ENCODE data around the gene KIAA0232.
"Not testable (repeated sequence)": the region's sequence is repeated elsewhere in the genome, so short reads cannot be mapped to it uniquely, and the experiment has no call there.

Gene KIAA0232

DNA sequence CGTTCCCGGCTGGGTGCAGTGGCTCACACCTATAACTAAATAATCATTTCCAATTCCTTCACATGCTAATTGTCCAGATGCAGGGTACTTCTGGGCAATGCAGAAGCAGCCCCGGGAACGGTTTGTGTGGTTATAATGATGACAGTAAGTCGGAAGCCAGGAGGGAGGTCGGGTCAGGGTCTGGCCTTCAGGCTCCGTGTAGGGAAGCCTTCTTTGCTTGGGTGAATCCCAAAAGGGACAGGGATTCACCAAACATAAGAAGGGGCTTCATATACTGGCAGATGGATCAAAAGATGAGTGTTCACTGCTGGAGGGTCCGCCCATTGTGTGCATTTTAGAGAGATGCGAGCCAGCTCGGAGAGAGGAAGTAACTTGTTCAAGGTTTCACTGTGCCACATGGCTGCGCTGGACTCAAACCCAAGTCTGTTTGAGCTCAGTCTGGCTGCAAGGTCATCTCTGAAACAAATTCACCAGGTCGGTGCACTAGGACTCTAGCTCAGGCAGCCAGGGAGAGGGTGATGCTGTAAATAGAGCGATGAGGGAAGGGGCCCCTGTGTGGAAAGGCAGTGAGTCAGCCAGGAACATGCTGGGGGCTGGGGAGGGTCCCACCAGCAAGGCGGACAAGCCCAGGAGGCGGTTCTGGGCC lies 4.8 kb upstream of the KIAA0232 start:
- DNase-seq (ENCODE audit: low spot score), result no peak

DNA sequence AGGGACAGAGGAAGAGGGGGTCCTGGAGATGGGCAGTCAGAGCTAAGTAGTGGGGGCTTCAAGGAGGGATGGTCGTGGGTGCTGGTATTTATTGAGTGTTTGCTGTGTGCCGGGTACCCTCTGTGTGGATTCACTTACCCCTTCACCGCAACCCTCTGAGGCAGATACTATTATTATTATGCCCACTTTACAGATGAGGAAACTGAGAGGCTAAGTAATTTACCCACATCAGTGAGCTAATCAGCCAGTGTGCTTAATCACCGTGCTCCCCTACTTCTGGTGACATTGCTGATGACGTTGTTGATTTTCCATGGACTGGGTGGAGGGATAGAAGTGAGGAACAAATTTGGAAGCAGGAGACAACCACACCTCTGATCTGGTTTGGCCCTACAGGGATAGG lies 4.1 kb upstream of the KIAA0232 start:
- DNase-seq (ENCODE audit: low spot score), result no peak

DNA sequence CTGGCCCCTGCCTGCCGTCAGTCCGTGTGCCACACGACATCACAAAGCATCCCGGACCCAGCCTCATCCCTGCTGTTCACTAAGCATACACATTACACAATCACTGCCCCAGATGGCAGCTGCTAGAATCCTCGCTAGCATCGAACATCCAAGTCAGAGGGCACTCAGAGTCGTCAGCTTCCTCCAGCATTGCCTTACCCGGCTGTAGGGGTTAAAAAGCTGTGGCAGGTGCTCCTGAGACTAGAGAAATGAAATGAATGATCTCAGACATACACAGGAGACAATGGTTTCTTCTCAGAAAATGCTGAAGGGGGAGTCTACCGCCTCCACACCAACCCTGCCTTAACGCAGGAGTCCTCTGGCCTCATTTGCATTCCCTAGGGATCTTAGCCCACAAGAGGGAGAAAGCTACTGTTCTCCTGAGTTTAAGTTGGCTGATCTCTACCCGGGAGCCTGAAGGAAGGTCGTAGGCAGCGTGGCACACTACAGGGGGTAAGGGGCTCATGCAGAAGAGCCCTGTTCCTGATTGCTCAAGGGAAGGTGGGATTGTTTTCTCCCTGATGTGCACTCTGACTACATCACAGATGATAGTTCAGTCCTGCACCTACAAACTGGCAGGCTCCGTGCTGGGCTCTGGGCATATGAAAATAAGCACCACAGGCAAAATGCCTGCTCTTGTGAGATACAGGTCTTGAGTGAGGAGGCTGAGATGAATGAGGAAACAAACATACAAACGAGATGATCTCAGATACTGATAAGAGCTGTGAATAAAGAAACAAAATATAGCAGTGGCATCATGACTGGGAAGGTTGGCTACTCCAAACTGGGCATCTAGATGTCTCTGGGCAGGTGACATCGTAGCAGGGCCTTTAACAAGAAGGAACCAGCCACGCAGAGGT lies 2.6 kb upstream of the KIAA0232 start:
- no peak for DNase-seq (ENCODE audit: low spot score)

GRCh38 chr4:6781113-6781512 lies 1.4 kb upstream of the KIAA0232 start:
- DNase-seq (ENCODE audit: low spot score), result no peak

DNA sequence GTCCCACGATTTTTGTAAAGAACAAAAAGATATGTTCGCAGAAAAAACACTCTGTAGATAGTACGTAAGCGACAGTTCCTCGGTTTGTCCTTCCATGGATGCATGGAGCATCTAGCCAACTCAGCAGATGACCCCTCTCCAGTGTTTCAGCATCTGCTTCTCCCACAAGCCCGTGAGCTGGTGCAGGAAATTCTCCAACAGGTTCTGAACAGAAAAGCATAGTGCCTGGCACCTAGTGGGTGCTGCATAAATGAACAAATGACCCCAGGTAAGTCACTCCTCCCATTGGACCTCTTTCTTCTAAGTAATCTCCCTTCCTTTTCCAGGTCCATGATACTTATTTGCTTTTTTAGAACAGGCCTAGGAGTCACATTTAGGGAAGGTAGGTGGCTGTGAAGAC lies 966 bp upstream of the KIAA0232 start:
- no peak for DNase-seq (ENCODE audit: low spot score)

DNA sequence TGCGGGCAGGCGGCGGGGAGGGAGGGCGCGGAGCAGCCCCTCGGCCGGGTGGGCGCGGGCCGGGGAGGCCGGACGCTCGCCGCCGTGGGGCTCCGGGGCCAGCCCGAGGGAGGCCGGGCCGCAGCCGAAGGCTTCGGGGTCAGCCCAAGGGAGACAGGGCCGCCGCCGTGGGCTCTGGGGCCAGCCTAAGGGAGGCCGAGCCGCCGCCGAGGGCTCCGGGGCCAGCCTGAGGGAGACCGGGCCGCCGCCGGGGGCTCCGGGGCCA lies 251 bp downstream of the KIAA0232 start:
- DNase-seq (ENCODE audit: low spot score), result no peak

DNA sequence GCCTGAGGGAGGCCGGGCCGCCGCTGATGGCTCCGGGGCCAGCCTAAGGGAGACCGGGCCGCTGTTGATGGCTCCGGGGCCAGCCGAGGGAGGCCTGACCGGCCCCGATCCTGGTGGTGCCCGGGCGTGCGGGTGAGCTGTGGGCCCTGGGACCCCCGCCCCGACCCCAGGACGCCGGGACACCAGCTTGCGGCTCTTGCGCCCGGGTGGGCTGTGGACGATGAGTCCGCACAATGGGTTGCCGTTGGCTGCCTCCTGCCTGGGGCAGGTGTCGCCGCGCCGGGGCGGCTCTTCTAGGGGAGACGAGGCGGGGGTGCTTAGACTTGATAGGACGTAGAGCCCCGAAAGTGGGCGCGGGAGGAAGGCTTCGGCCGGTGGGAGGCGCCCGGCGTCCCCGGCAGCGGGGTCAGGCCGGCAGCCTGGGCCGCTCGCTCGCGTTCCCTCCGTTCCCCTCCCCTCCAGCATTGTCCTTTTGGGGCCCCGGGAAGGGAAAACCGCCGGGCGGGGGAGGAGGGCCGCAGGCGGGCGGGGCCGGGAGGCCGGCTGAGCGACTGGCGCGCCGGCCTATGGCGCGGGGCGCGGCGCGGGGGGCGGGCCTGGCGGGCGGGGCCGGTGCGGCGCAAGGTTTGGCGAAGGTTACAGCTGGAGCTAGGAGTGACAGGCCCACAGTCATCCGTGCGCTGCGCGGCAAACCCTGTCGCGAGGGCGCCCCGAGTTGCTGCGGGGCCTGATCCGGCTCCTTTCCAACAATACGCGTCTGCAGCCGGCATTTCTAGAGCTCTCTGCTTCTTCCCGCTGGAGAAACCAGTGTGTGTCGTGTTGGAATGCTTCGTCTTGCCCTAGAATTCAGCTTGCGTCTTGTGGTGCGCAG lies 819 bp downstream of the KIAA0232 start:
- DNase-seq (ENCODE audit: low spot score), result peak; percentile 90

GRCh38 chr4:6785572-6785925 lies 3.0 kb downstream of the KIAA0232 start:
- no peak for DNase-seq (ENCODE audit: low spot score)

DNA sequence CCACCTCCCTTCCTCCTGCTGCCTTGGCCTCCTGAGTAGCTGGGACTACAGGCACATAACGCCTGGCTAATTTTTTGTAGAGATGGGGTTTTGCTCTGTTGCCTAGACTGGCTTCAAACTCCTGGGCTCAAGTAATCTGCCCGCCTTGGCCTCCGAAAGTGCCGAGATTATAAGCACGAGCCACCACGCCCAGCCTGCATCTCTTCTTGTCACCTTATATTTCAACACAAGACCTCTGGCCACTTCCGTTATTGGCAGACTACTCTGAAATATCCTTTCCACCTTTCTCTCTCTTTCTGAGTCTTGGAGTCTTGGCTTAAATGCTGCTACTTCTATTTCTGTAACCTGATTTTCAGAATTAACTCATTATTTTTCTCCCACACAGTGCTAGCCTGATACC lies 5.6 kb downstream of the KIAA0232 start:
- peak; percentile 47 for DNase-seq (ENCODE audit: low spot score)

DNA sequence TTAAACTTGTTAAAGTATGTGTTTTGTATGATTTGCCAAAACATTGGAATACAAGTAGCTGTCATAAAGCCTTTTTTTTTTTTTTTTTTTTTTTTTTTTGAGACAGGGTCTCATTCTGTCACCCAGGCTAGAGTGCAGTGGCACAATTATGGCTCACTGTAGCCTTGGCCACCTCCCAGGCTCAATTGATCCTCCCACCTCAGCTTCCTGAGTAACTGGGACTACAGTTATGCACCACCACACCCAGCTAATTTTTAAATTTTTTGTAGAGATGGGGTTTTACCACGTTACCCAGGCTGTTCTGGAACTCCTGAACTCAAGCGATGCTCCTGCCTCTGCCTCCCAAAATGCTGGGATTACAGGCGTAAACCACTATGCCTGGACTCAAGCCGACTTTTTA lies 8.7 kb downstream of the KIAA0232 start:
- not testable (repeated sequence) for DNase-seq (ENCODE audit: low spot score)

DNA sequence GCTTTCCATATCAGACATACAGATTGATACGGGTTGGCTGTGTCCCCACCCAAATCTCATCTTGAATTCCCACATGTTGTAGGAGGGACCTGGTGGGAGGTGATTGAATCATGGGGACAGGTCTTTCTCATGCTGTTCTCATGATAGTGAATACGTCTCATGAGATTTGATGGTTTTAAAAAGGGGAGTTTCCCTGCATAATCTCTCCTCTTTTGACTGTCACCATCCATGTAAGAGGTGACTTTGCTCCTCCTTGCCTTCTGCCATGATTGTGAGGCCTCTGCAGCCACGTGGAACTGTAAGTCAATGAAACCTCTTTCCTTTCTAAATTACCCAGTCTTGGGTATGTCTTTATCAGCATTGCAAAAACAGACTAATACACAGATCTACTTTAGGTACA lies 9.3 kb downstream of the KIAA0232 start:
- not testable (repeated sequence) for DNase-seq (ENCODE audit: low spot score)

GRCh38 chr4:6794189-6794588 lies 11.7 kb downstream of the KIAA0232 start:
- no peak for DNase-seq (ENCODE audit: low spot score)

DNA sequence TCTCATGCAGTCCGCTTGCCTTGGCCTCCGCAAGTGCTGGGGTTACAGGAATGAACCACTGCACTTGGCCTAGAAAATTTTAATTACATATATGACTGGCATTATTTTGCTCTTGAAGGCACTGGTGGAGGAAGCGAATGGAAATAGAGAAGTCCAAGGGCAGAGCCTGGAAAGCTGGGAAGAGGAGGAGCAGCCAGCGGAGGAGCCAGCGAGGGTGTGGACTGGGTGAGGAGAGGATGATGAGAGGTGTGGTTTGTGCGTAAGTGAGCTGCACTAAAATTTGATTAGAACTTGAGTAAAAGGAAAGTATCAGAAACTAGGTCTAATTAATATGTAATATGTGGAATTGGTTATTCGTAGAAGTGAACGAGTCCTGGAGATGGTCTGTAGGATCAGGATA lies 13.3 kb downstream of the KIAA0232 start:
- DNase-seq (ENCODE audit: low spot score), result no peak

DNA sequence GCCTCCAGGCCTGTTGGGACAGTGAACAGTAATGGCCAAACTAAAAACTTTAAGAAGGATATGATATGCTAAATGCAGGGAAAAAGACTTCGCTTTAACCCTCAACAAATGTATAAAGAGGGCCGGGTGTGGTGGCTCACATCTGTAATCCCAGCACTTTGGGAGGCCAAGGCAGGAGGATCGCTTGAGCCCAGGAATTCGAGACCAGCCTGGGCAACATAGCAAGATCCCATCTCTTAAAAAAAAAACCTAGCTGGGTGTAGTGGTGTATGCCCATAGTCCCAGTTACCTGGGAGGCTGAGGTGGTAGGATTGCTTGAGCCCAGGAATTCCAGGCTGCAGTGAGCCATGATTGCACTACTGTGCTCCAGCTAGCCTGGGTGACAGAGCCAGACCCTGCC lies 14.8 kb downstream of the KIAA0232 start:
- DNase-seq (ENCODE audit: low spot score), result not testable (repeated sequence)

GRCh38 chr4:6799091-6799490 lies 16.6 kb downstream of the KIAA0232 start:
- DNase-seq (ENCODE audit: low spot score), result no peak

DNA sequence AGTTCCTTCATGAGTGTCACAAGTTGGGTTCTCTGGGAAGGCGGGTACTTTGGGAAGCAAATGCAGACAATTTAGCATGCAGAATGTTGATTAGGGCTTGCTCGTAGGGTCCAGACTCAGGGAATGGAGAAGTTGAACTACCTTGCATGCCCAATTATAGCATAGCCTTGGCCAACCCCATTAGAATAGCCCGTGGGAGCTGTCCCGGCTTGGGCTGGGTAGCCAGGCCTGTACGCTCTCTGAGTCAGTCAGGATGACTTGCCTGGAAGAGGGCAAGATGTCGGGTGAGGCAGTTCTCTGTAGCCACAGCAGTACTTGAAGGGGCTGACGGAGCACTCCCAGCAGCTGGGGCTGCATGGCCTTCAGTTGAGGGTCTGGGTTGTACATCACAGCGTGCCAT lies 19.5 kb downstream of the KIAA0232 start:
- DNase-seq (ENCODE audit: low spot score), result no peak

DNA sequence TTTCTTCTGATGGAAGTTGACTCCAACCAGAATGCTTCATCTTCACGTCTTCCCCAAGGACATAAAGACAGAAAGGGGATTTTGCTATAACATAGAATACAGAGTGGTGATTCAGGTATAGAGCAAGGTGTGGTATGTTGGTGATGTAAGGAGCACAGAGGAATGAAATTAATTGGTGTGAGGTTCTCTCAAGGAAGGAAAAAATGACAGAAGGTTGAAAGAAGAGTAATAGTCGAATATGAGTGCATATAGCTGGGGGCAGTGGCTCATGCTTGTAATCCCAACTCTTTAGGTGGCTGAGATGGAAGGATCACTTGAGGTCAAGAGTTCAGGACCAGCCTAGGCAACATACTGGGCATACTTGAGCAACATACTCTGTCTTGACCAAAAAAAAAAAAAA lies 20.1 kb downstream of the KIAA0232 start:
- no peak for DNase-seq (ENCODE audit: low spot score)

- DNase-seq (ENCODE audit: low spot score), result no peak
Observed at GRCh38 chr4:6803246-6803645, 20.7 kb downstream of the KIAA0232 start.

GRCh38 chr4:6804082-6804752 lies 21.7 kb downstream of the KIAA0232 start:
- DNase-seq (ENCODE audit: low spot score), result no peak

- DNase-seq (ENCODE audit: low spot score), result no peak
Observed at GRCh38 chr4:6806924-6807626, 24.5 kb downstream of the KIAA0232 start.

- DNase-seq (ENCODE audit: low spot score), result no peak
Observed at GRCh38 chr4:6808259-6808658, 25.7 kb downstream of the KIAA0232 start.

DNA sequence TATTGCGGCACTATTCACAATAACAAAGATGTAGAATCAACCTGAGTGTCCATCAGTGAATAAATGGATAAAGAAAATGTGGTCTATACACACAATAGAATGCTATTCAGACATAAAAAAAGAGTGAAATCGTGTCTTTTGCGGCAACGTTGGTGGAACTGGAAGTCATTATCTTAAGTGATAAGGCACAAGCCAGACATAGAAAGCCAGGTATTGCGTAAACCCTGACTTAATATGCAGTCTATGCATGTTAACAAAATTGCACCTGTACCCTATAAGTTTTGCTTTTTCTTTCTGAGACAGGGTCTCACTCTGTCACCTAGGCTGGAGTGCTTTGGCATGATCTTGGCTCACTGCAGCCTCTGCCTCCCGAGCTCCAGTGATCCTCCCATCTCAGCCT lies 28.6 kb downstream of the KIAA0232 start:
- no peak for DNase-seq (ENCODE audit: low spot score)

Data from hematopoietic multipotent progenitor cell treated with erythropoietin and hydrocortisone succinate and interleukin-3 and kit ligand, for 15 days (in vitro differentiated cells).